ENCODE data around the gene RRAD.
"Not testable (repeated sequence)": the region's sequence is repeated elsewhere in the genome, so short reads cannot be mapped to it uniquely, and the experiment has no call there.

RRAD gene

GRCh38 chr16:66900721-66901441, 24.5 kb downstream of the RRAD start:
- peak; percentile 43 for DNase-seq (ENCODE audit: low spot score)

- DNase-seq (ENCODE audit: low spot score), result no peak
Observed at GRCh38 chr16:66899945-66900710, 25.2 kb downstream of the RRAD start.

- DNase-seq (ENCODE audit: low spot score), result no peak
Observed at GRCh38 chr16:66899310-66899944, 25.9 kb downstream of the RRAD start.

DNA sequence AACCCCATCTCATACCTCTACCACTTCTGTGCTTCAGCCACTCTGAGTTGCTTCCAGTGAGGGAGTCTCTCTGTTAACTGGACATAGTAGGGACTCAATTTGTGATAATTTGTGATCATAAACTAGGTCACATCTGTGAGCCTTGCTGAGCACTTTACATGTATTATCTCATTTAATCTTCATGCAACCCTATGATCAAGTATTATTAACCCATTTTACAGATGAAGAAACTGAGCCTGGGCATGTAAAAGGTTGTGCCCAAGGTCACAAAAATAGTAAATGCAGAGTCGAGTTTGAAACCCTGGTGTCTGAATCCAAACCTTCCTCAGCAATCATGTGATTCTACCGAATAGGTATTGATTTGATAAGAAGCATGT, 26.4 kb downstream of the RRAD start:
- DNase-seq (ENCODE audit: low spot score), result no peak

DNA sequence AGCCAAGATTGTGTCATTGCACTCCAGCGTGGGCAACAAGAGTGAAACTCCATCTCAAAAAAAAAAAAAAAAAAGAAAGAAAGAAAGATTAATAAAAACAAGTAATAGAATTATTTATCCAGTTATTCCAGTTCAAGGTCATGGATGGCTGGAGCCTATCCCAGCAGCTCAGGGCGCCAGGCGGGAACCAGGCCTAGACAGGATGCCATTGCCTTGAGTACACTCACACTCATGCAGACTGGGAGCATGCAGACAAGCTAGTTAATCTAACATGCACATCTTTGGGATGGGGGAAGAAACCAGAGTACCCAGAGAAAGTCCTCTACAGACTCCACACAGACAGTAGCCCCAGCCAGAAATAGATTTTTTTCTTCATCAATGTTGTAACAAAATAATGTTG, 27.1 kb downstream of the RRAD start:
- no peak for DNase-seq (ENCODE audit: low spot score)

- DNase-seq (ENCODE audit: low spot score), result not testable (repeated sequence)
Observed at GRCh38 chr16:66896682-66897081, 28.7 kb downstream of the RRAD start.

DNA sequence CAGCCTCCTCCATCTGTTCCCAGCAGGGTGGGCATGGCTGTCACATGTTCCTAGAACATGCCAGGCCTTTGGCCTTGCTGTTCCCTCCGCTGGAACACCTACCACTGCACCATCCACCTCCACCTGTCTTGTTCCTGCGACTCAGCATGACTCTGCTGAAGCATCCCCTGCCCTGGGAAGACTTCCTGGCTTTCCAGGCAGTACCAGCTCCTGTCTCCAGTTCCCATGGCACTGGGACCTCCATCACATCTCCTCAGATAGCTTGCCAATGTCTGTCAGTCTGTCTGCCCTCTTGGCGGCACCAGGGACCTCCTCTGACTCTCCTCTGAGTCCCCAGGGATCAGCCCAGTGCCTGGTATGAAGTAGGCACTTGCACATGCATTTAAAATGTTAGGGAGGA, 29.3 kb downstream of the RRAD start:
- no peak for DNase-seq (ENCODE audit: low spot score)

DNA sequence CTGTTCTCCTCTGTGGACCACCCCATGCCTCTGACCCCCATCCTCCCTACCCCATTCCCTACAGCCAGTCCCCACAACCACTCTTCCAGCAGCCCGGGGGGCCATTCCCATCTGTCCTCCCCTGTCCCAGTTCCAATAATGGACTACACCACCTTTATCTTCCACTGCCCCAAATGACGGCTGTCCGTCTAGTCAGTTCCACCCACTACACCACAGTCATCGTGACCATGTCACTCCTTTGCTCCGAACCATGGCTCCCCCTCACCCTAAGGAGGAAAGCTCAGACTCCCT, 29.7 kb downstream of the RRAD start:
- DNase-seq (ENCODE audit: low spot score), result no peak

DNA sequence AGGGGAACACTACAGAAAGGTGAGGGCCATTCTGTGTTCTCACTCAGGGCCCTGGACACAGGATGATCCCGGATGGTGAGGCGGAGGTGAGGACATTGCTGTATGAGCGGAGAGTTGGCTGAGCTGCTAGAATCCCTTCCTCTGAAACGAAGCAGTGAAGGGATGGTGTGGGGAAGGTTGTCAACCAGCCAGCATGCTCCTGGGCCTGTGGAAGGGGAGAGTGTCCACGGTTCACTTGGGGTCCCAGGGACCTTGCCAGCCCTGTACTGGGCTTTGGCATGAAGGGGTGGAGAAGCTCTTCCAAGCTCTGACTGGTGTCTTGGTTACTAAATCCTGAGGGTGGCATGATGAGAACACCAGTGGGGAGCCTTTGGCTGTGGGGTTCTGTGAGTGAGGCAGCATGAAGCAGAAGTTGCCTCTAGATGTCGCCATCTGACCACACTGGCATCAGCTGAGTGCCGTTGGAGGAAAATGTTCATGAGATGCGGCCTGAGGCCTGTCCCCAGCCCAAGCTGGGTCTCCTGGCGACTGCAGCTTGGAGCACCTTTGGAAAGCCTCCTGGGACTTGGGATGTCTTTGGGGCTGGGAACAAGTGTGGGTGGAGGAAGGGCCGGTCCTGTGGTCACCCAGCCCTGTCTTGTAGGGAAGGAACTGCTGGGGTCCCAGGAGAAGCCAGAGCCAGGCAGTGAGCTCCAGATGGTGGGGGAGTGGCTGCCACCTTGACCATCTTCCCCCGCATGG, 30.2 kb downstream of the RRAD start:
- peak; percentile 74 for DNase-seq (ENCODE audit: low spot score)

GRCh38 chr16:66894055-66894454, 31.3 kb downstream of the RRAD start:
- no peak for DNase-seq (ENCODE audit: low spot score)

GRCh38 chr16:66891797-66892196, 33.5 kb downstream of the RRAD start:
- DNase-seq (ENCODE audit: low spot score), result no peak

DNA sequence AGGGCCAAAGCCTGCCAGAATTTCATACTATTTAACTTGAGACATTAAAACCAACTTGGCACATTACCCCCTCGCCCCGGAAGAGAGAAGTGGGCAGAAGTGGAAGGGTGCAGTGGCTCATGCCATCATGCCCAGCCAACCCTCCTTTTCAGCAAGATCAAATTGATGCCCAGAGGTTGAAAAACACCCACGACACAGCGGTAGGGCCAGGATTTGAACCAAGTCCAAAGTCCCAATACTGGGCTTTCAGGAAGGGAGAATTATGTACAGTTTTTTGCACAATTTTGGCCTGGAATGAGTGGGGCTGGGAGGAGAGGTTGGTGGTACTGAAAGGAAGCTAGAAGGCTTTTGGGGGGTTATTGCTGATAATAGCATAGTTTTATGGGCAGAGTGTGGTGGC, 34.0 kb downstream of the RRAD start:
- DNase-seq (ENCODE audit: low spot score), result no peak

DNA sequence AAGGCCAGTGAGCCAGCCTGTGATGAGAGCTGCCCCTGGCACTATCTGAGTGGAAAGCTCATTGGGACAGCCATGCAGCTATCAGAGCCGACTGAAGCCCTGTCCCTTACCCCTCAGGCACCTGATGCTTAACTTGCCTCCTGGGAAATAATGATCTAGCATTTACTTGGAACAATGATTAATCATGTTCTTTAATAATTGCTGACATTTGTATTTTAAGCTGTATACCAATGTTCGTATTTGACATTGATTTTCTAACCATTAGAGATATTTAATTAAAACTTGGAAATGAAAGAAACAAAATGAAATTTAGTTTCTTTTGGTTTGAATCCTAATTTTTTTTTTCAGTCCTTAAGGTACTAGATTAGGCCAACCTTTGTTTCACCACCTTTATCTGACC, 34.5 kb downstream of the RRAD start:
- DNase-seq (ENCODE audit: low spot score), result no peak

DNA sequence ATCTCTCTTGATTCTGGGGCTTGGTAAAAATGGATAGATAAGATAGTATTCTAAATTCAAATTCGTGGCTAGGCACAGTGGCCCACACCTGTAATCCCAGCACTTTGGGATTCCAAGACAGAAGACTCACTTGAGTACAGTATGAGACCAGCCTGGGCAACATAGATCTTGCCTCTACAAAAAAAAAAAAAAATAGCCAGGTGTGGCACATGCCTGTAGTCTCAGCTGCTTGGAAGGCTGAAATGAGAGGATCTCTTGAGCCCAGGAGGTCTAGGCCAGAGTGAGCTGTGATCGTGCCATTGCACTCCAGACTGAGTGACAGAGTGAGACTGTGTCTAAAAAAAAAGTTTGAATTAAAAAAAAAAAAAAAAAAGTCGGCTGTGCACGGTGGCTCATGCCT, 35.7 kb downstream of the RRAD start:
- DNase-seq (ENCODE audit: low spot score), result no peak

- DNase-seq (ENCODE audit: low spot score), result no peak
Observed at GRCh38 chr16:66888647-66889615, 36.4 kb downstream of the RRAD start.

DNA sequence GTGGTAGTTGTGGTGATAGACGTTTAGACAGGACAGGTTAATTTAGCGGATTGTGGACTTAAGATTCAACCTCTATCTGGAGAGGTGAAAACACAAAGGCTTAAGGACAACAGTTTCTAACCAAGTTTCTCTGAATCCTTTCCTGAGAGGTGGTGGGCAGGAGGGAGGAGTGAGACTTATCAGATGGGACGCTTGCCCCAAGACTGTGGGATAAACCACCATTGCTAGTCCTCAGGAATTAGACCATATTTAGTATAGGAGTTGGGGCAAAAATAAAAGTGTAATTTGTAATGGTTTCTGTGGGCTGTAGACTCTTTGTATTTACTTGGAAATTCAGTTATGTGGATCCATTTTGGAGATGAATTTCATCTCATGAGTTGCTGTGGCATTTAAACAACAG, 38.4 kb downstream of the RRAD start:
- DNase-seq (ENCODE audit: low spot score), result no peak

DNA sequence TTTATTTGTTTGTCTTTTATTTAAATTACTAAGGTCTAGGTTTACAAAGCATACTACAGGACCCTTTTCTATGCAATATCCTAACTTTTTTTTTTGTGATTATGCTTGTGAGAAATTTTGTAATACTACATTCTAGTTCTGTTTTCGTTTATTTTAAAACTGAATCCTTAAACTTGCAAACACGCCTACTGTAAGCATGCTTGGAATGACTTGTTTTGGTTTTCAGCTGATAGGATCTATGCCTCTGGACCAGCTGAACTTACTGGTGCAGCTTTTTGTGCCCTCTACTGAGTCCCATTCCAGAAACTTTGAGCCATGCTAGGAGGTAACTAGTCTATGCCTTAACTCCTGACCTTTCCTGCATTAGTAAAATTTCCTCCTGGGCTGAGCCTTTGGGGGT, 39.0 kb downstream of the RRAD start:
- DNase-seq (ENCODE audit: low spot score), result no peak

DNA sequence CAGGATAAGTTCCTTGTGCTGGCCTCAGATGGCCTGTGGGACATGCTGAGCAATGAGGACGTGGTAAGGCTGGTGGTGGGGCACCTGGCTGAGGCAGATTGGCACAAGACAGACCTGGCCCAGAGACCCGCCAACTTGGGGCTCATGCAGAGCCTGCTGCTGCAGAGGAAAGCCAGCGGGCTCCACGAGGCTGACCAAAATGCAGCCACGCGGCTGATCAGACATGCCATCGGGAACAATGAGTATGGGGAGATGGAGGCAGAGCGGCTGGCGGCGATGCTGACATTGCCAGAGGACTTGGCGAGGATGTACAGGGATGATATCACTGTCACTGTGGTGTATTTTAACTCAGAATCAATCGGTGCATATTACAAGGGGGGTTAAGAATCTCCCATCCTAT, 39.8 kb downstream of the RRAD start:
- no peak for DNase-seq (ENCODE audit: low spot score)

GRCh38 chr16:66882702-66883101, 42.6 kb downstream of the RRAD start:
- DNase-seq (ENCODE audit: low spot score), result no peak

GRCh38 chr16:66881964-66882508, 43.3 kb downstream of the RRAD start:
- no peak for DNase-seq (ENCODE audit: low spot score)

DNA sequence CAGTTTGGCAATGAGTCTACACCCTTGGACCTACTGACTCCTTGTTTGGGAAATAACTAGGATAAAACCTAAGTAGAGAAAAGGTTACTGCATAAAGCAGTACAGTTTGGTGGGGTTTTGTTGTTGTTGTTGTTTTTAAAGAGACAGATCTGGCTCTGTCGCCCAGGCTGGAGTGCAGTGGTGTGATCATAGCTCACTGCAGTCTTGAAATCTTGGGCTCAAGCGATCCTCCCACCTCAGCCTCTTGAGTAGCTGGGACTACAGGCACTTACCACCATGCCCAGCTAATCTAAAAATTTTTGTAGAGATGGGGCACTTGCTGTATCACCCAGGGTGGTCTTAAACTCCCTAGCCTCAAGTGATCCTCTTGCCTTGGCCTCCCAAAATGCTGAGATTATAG, 43.8 kb downstream of the RRAD start:
- DNase-seq (ENCODE audit: low spot score), result no peak
